HEK293 (cell line): Measurements from ENCODE around the gene AIF1.

ENCODE experiments used
- CTCF ChIP-seq: fragments of 450-650 bp; formaldehyde crosslinking; IDR thresholded peaks from 2 replicates; pipeline ENCODE4 v1.5.1; 2016; ENCODE audit warnings: missing biosample characterization, missing genetic modification characterization
- RBAK ChIP-seq: fragments of 450-650 bp; formaldehyde crosslinking; IDR thresholded peaks from 2 replicates; pipeline ENCODE4 v1.5.1; 2016; ENCODE audit warnings: missing biosample characterization, missing genetic modification characterization
- SP3 ChIP-seq: fragments of 450-650 bp; formaldehyde crosslinking; IDR thresholded peaks from 2 replicates; pipeline ENCODE4 v1.5.1; 2016; ENCODE audit warnings: missing biosample characterization, missing genetic modification characterization
- TCF7L2 ChIP-seq: IDR thresholded peaks from 2 replicates; pipeline ENCODE4 v1.6.1; 2011; ENCODE audit warnings: low read depth, mild to moderate bottlenecking, inconsistent platforms, low read length, moderate library complexity, borderline replicate concordance
- ZBTB10 ChIP-seq: fragments of 450-650 bp; formaldehyde crosslinking; IDR thresholded peaks from 2 replicates; pipeline ENCODE4 v1.5.1; 2016; ENCODE audit warnings: missing biosample characterization, missing genetic modification characterization
- ZBTB8A ChIP-seq: fragments of 450-650 bp; formaldehyde crosslinking; IDR thresholded peaks from 2 replicates; pipeline ENCODE4 v1.5.1; 2016; ENCODE audit warnings: missing biosample characterization, missing genetic modification characterization
- ZNF140 ChIP-seq: fragments of 450-650 bp; formaldehyde crosslinking; IDR thresholded peaks from 2 replicates; pipeline ENCODE4 v1.5.1; 2016; ENCODE audit warnings: missing biosample characterization, missing genetic modification characterization
- ZNF629 ChIP-seq: fragments of 450-650 bp; formaldehyde crosslinking; IDR thresholded peaks from 2 replicates; pipeline ENCODE4 v1.5.1; 2017; ENCODE audit warnings: missing biosample characterization, missing genetic modification characterization
- ZNF768 ChIP-seq: fragments of 450-650 bp; formaldehyde crosslinking; IDR thresholded peaks from 2 replicates; pipeline ENCODE4 v1.5.1; 2018; ENCODE audit warnings: missing biosample characterization, mild to moderate bottlenecking, missing genetic modification characterization
- ZSCAN30 ChIP-seq: fragments of 450-650 bp; IDR thresholded peaks from 2 replicates; pipeline ENCODE4 v1.5.1; 2018; ENCODE audit warnings: missing biosample characterization, mild to moderate bottlenecking, missing genetic modification characterization, moderate library complexity
- ZSCAN4 ChIP-seq: fragments of 450-650 bp; formaldehyde crosslinking; IDR thresholded peaks from 2 replicates; pipeline ENCODE4 v1.5.1; 2017; ENCODE audit warnings: missing biosample characterization, missing genetic modification characterization
- TF ChIP-seq, protein P1 (sequence below): fragments of 450-650 bp; formaldehyde crosslinking; IDR thresholded peaks from 2 replicates; pipeline ENCODE4 v1.5.1; 2016; ENCODE audit warnings: missing biosample characterization, missing genetic modification characterization, low read depth
- TF ChIP-seq, protein P2 (sequence below): fragments of 450-650 bp; formaldehyde crosslinking; IDR thresholded peaks from 2 replicates; pipeline ENCODE4 v1.5.1; 2016; ENCODE audit warnings: missing biosample characterization, missing genetic modification characterization

GRCh38 chr6:31660381-31661261 lies 45.6 kb downstream of the AIF1 start, which contains the start of gene C6orf47:
- TF ChIP-seq, protein P1, sequence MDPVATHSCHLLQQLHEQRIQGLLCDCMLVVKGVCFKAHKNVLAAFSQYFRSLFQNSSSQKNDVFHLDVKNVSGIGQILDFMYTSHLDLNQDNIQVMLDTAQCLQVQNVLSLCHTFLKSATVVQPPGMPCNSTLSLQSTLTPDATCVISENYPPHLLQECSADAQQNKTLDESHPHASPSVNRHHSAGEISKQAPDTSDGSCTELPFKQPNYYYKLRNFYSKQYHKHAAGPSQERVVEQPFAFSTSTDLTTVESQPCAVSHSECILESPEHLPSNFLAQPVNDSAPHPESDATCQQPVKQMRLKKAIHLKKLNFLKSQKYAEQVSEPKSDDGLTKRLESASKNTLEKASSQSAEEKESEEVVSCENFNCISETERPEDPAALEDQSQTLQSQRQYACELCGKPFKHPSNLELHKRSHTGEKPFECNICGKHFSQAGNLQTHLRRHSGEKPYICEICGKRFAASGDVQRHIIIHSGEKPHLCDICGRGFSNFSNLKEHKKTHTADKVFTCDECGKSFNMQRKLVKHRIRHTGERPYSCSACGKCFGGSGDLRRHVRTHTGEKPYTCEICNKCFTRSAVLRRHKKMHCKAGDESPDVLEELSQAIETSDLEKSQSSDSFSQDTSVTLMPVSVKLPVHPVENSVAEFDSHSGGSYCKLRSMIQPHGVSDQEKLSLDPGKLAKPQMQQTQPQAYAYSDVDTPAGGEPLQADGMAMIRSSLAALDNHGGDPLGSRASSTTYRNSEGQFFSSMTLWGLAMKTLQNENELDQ (tag by site-specific recombination): no peak
- TF ChIP-seq CTCF (no peak), ZSCAN30 (peak; percentile 96), ZBTB8A (tag by site-specific recombination) (peak; percentile 84), RBAK (tag by site-specific recombination) (no peak), ZBTB10 (tag by site-specific recombination) (no peak; the same call in 1 of the 2 replicates), SP3 (tag by site-specific recombination) (peak; percentile 84), ZSCAN4 (tag by site-specific recombination) (no peak), ZNF629 (tag by site-specific recombination) (peak; percentile 58; the same call in 1 of the 2 replicates), ZNF140 (tag by site-specific recombination) (no peak), TCF7L2 (no peak), ZNF768 (tag by site-specific recombination) (no peak)
- TF ChIP-seq, protein P2, sequence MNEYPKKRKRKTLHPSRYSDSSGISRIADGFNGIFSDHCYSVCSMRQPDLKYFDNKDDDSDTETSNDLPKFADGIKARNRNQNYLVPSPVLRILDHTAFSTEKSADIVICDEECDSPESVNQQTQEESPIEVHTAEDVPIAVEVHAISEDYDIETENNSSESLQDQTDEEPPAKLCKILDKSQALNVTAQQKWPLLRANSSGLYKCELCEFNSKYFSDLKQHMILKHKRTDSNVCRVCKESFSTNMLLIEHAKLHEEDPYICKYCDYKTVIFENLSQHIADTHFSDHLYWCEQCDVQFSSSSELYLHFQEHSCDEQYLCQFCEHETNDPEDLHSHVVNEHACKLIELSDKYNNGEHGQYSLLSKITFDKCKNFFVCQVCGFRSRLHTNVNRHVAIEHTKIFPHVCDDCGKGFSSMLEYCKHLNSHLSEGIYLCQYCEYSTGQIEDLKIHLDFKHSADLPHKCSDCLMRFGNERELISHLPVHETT (tag by site-specific recombination): no peak
